ENCODE data around the gene DPP7. TPM values are rescaled to one million over a fixed set of nuclear protein-coding genes. Genes with fewer than 3 reads are reported as not detected.

Gene DPP7
- total and polyA plus RNA-seq, 2 experiments from 2014 or later, result 19.7 to 26.8 TPM

DNA sequence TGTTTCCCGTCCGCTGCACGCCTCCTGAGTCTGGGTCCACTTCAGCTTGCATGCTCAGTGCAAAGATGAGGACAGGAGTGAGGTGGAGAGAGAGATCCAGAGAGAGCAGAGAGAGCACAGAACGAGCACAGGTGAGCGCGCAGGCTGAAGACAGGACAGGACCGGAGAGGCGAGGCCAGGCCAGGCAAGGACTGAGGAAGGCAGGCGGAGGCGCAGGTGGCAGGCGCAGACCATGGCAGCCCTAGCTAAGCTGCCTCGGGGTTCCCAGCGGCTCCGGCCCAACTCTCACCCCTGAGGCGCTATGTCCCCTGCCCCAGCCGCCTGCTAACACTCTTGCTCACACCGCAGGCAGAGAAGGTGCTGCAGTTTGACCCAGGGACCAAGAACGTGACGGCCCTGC lies 34.1 kb upstream of the DPP7 start:
- no peak overlapping the region for H3K4me3 ChIP-seq
- Mint-ChIP-seq H3K4me1 (peaks cover 2% of the 10 kb centered on the region; the same call in 1 of the 3 replicates), H3K36me3 (ENCODE audit: low read depth) (no peaks in the 10 kb centered on the region), H3K27ac (no peak overlapping the region), H3K27me3 (ENCODE audit: insufficient read depth, low read depth, poor library complexity) (peaks cover 11% of the 10 kb centered on the region), H3K9me3 (peaks cover 13% of the 10 kb centered on the region; the same call in 2 of the 3 replicates), H3K4me3 (no peak overlapping the region; the same call in 2 of the 3 replicates)
- TF ChIP-seq, protein P1, sequence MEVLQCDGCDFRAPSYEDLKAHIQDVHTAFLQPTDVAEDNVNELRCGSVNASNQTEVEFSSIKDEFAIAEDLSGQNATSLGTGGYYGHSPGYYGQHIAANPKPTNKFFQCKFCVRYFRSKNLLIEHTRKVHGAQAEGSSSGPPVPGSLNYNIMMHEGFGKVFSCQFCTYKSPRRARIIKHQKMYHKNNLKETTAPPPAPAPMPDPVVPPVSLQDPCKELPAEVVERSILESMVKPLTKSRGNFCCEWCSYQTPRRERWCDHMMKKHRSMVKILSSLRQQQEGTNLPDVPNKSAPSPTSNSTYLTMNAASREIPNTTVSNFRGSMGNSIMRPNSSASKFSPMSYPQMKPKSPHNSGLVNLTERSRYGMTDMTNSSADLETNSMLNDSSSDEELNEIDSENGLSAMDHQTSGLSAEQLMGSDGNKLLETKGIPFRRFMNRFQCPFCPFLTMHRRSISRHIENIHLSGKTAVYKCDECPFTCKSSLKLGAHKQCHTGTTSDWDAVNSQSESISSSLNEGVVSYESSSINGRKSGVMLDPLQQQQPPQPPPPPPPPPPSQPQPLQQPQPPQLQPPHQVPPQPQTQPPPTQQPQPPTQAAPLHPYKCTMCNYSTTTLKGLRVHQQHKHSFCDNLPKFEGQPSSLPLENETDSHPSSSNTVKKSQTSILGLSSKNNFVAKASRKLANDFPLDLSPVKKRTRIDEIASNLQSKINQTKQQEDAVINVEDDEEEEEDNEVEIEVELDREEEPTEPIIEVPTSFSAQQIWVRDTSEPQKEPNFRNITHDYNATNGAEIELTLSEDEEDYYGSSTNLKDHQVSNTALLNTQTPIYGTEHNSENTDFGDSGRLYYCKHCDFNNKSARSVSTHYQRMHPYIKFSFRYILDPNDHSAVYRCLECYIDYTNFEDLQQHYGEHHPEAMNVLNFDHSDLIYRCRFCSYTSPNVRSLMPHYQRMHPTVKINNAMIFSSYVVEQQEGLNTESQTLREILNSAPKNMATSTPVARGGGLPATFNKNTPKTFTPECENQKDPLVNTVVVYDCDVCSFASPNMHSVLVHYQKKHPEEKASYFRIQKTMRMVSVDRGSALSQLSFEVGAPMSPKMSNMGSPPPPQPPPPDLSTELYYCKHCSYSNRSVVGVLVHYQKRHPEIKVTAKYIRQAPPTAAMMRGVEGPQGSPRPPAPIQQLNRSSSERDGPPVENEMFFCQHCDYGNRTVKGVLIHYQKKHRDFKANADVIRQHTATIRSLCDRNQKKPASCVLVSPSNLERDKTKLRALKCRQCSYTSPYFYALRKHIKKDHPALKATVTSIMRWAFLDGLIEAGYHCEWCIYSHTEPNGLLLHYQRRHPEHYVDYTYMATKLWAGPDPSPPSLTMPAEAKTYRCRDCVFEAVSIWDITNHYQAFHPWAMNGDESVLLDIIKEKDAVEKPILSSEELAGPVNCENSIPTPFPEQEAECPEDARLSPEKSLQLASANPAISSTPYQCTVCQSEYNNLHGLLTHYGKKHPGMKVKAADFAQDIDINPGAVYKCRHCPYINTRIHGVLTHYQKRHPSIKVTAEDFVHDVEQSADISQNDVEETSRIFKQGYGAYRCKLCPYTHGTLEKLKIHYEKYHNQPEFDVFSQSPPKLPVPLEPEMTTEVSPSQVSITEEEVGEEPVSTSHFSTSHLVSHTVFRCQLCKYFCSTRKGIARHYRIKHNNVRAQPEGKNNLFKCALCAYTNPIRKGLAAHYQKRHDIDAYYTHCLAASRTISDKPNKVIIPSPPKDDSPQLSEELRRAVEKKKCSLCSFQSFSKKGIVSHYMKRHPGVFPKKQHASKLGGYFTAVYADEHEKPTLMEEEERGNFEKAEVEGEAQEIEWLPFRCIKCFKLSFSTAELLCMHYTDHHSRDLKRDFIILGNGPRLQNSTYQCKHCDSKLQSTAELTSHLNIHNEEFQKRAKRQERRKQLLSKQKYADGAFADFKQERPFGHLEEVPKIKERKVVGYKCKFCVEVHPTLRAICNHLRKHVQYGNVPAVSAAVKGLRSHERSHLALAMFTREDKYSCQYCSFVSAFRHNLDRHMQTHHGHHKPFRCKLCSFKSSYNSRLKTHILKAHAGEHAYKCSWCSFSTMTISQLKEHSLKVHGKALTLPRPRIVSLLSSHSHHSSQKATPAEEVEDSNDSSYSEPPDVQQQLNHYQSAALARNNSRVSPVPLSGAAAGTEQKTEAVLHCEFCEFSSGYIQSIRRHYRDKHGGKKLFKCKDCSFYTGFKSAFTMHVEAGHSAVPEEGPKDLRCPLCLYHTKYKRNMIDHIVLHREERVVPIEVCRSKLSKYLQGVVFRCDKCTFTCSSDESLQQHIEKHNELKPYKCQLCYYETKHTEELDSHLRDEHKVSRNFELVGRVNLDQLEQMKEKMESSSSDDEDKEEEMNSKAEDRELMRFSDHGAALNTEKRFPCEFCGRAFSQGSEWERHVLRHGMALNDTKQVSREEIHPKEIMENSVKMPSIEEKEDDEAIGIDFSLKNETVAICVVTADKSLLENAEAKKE (CRISPR knock-in tag; IDR thresholded peaks at IDR 0.05), result no peak
- TF ChIP-seq, protein P2, sequence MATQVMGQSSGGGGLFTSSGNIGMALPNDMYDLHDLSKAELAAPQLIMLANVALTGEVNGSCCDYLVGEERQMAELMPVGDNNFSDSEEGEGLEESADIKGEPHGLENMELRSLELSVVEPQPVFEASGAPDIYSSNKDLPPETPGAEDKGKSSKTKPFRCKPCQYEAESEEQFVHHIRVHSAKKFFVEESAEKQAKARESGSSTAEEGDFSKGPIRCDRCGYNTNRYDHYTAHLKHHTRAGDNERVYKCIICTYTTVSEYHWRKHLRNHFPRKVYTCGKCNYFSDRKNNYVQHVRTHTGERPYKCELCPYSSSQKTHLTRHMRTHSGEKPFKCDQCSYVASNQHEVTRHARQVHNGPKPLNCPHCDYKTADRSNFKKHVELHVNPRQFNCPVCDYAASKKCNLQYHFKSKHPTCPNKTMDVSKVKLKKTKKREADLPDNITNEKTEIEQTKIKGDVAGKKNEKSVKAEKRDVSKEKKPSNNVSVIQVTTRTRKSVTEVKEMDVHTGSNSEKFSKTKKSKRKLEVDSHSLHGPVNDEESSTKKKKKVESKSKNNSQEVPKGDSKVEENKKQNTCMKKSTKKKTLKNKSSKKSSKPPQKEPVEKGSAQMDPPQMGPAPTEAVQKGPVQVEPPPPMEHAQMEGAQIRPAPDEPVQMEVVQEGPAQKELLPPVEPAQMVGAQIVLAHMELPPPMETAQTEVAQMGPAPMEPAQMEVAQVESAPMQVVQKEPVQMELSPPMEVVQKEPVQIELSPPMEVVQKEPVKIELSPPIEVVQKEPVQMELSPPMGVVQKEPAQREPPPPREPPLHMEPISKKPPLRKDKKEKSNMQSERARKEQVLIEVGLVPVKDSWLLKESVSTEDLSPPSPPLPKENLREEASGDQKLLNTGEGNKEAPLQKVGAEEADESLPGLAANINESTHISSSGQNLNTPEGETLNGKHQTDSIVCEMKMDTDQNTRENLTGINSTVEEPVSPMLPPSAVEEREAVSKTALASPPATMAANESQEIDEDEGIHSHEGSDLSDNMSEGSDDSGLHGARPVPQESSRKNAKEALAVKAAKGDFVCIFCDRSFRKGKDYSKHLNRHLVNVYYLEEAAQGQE (IDR thresholded peaks at IDR 0.05; ENCODE audit: unreplicated experiment), result no peak
- TF ChIP-seq CREB1 (CRISPR knock-in tag; IDR thresholded peaks at IDR 0.05; ENCODE audit: low read depth) (no peak), POLR2AphosphoS5 (IDR thresholded peaks at IDR 0.05; ENCODE audit: low read depth) (no peak), ZNF114 (CRISPR knock-in tag; IDR thresholded peaks at IDR 0.05) (no peak), ZNF331 (CRISPR knock-in tag; IDR thresholded peaks at IDR 0.05; ENCODE audit: low read depth) (no peak), EZH2phosphoT487 (IDR thresholded peaks at IDR 0.05; ENCODE audit: unreplicated experiment) (no peak), JUNB (IDR thresholded peaks at IDR 0.05; ENCODE audit: unreplicated experiment) (no peak), EZH2 (IDR thresholded peaks at IDR 0.05; ENCODE audit: low read depth, unreplicated experiment) (no peak), CTCF (conservative IDR thresholded peaks at IDR 0.05; ENCODE audit: low read depth in 2 of 2) (no peak), NANOG (IDR thresholded peaks at IDR 0.05; ENCODE audit: borderline replicate concordance) (no peak), STAT1 (IDR thresholded peaks at IDR 0.05; ENCODE audit: unreplicated experiment) (no peak)
- TF ChIP-seq, protein P3, sequence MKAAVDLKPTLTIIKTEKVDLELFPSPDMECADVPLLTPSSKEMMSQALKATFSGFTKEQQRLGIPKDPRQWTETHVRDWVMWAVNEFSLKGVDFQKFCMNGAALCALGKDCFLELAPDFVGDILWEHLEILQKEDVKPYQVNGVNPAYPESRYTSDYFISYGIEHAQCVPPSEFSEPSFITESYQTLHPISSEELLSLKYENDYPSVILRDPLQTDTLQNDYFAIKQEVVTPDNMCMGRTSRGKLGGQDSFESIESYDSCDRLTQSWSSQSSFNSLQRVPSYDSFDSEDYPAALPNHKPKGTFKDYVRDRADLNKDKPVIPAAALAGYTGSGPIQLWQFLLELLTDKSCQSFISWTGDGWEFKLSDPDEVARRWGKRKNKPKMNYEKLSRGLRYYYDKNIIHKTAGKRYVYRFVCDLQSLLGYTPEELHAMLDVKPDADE (IDR thresholded peaks at IDR 0.05), result no peak
- H3K9me2 ChIP-seq (ENCODE audit: insufficient read depth), result no peaks in the 10 kb centered on the region
- no peaks in the 10 kb centered on the region for H3K4me1 ChIP-seq (ENCODE audit: insufficient read depth)
- no peak overlapping the region for H2AFZ ChIP-seq
- ATAC-seq, result no peak; the same call in 2 of the 3 replicates
- no peaks in the 10 kb centered on the region; the same call in 1 of the 2 replicates for H4K20me1 ChIP-seq (replicated peaks; ENCODE audit: insufficient read depth)
- no peaks in the 10 kb centered on the region for H3K27me3 ChIP-seq (ENCODE audit: insufficient read depth)
- H3F3A ChIP-seq (replicated peaks; ENCODE audit: low read depth), result peaks cover 19% of the 10 kb centered on the region
- no peak overlapping the region for H3K27ac ChIP-seq (ENCODE audit: low read depth)
- H3K36me3 ChIP-seq (ENCODE audit: insufficient read depth), result no peaks in the 10 kb centered on the region
- no peak for DNase-seq (ENCODE audit: low spot score)
- no peak overlapping the region for H3K4me2 ChIP-seq
- H3K79me2 ChIP-seq (replicated peaks; ENCODE audit: insufficient read depth), result no peaks in the 10 kb centered on the region
